Measurements from ENCODE around the gene LIPK.

DNA sequence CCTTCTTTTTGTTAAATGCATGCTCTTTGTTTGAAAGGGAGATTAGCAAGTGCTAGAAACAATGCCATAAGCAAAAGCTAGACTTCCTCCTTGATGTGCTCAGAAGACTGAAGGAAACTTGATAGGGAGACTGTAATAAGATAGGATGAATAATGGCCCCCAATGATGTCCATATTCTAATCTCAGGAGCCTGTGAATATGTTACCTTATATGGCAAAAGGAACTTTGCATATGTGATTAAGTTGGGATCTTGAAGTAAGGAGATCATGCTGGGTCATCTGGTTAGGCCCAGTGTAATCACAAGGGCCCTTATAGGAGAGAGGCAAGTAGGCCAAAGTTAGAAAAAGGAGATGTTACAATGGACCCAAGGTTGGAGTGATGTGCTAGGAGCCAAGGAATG, 82.9 kb downstream of the LIPK start:
- TF ChIP-seq CTCF (IDR thresholded peaks at IDR 0.05) (no peak), POLR2A (IDR thresholded peaks at IDR 0.05) (no peak)

Data from right lobe of liver (tissue), 4 donors.